HG03066 (cell line): ENCODE measurements around the gene EXOSC6.
"Not testable (repeated sequence)": the region's sequence is repeated elsewhere in the genome, so short reads cannot be mapped to it uniquely, and the experiment has no call there.

ENCODE experiments used
- ATAC-seq: cut with Tn5 transposase; IDR thresholded peaks from one replicate; pipeline ENCODE4 v1.9.1; 2021; ENCODE audit warnings: low read depth; ENCODE audit not compliant: unreplicated experiment

Gene EXOSC6

DNA sequence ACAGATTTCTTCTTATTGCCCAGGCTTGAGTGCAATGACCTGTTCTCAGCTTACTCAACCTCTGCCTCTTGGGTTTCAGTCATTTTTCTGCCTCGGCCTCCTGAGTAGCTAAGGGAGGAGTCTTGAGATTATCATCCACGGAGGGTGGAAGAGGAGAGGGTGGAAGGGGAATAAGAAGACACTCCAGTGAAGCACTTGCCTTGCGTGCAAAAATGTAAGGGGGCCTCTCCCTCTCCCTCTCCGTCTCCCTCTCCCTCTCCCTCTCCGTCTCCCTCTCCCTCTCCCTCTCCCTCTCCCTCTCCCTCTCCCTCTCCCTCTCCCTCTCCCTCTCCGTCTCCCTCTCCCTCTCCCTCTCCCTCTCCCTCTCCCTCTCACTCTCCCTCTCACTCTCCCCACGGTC, 48.2 kb downstream of the EXOSC6 start:
- ATAC-seq, result not testable (repeated sequence)

DNA sequence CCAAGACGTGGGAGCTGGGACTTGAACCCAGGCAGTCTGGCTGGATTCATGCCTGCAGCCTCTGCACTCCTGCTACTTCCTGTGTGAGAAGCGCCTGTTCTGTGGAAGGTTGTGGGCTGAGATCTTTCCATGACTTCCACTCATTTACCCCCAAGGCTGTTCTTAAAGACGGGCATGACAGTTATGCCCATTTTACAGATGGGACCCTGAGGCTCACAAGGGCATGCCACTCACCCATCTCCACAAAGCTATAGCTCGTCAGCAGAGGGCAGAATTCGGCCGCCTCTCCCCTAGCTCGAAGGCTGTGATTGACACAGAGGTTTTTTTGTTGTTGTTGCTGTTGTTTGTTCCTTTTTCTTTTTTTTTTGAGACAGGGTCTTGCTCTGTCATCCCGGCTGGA, 51.7 kb downstream of the EXOSC6 start:
- ATAC-seq, result not testable (repeated sequence)

DNA sequence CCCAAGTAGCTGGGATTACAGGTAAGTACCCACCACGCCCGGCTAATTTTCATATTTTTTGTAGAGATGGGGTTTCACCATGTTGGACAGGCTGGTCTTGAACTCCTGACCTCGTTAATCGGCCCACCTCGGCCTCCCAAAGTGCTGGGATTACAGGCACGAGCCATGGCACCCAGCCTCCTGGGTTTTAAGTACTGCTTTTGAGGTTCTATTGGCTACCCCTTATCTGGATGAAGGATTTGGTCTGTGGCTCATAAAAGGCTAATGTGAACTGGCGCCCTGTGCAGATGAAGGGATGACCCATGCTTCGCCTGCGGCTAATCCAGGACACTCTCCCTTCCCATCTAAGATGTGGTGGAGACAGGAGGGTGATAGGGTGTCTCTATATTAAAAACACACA, 52.6 kb downstream of the EXOSC6 start:
- not testable (repeated sequence) for ATAC-seq

DNA sequence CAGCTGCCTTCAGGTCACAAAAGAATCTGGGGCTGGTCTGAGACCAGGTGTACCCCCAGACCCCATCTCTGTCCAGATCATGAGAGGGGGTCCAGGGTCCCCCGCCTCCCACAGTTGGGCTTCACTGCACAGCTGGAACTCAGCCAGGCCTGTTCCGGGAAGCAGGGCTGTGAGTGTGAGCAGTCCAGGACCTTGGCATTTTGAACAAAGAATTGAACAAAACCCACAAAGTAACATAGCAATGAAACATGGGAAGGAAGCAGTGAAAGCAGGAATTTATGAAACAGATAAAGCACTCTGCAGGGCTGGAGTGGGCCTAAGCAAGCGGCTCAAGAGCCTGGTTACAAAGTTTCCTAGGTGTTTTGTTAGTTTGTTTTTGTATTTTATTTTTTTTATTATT, 53.1 kb downstream of the EXOSC6 start:
- ATAC-seq, result not testable (repeated sequence)

DNA sequence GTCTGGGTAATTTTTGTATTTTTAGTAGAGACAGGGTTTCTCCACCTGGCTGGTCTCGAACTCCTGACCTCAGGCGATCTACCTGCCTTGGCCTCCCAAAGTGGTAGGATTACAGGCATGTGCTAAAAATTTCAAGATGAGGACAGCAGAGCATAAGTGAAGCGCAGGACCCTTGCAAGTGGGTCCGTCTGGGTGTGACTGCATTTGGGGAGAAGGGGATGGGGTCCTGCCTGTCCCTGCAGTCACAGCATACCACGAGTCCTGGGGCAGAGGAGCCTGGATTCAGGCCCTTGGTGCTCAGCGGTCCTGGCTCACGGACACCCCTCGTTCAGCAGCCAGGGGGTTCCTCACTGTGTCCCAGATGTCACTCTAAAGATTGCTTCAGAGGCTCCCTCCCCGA, 53.5 kb downstream of the EXOSC6 start:
- ATAC-seq, result not testable (repeated sequence)

DNA sequence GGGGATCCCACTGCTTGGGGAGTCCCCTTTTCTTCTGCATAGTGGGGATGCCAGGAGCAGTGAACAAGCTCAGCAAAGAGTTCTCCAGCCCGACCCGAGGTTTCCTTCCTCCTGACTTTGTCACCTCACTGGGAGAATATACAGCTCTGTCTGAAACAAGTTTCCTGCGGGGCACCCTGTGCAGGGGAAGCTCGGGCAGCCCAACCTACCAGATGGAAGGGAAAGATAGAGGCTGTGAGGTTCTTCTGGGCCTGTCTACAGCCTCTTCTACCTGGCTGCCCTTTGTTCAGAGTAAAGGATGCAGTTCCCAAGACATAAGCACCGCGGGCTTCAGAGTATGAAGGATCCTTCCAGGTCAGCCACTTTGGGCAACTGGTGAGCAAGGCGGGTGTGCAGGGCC, 54.1 kb downstream of the EXOSC6 start:
- ATAC-seq, result not testable (repeated sequence)
